CD14-positive monocyte (primary cell): ENCODE data around the gene ZNF688. TPM values are rescaled to one million over a fixed set of nuclear protein-coding genes. Genes with fewer than 3 reads are reported as not detected.
"Not testable (repeated sequence)": the region's sequence is repeated elsewhere in the genome, so short reads cannot be mapped to it uniquely, and the experiment has no call there.

Experiments used
- DNase-seq, 3 donors: peaks; one replicate each; pipeline ENCODE4 v3.0.0-alpha.2; 2011 to 2022
- H2AFZ ChIP-seq: 2 replicates; pipeline ENCODE4 v1.6.0; 2012; ENCODE audit warnings: mild to moderate bottlenecking, low read depth, low read length, inconsistent platforms; ENCODE audit not compliant: insufficient read depth, poor library complexity, severe bottlenecking
- H3K27ac ChIP-seq, 2 donors: 1 replicate in 1 of 2; 2 replicates in 1 of 2; pipeline ENCODE4 v1.5.1; 2012 to 2013; ENCODE audit warnings: low read length in 2 of 2, control low read depth in 1 of 2, inconsistent platforms in 1 of 2, low read depth in 1 of 2, mild to moderate bottlenecking in 1 of 2
- H3K27me3 ChIP-seq, 2 donors: one replicate each; pipeline versions ENCODE4 v1.6.0 to v1.6.1; 2011 to 2013; ENCODE audit warnings: low read length in 2 of 2; ENCODE audit not compliant: control insufficient read depth in 2 of 2, insufficient read depth in 2 of 2
- H3K36me3 ChIP-seq, 2 donors: replicated peaks in 1 of 2; 1 replicate in 1 of 2; 2 replicates in 1 of 2; pipeline versions ENCODE4 v1.5.1 to v1.6.1; 2012 to 2013; ENCODE audit warnings: low read length in 2 of 2, control low read depth in 1 of 2, inconsistent platforms in 1 of 2, mild to moderate bottlenecking in 1 of 2; ENCODE audit not compliant: insufficient read depth in 2 of 2, control insufficient read depth in 1 of 2
- H3K4me1 ChIP-seq, 2 donors: 1 replicate in 1 of 2; 2 replicates in 1 of 2; pipeline versions ENCODE4 v1.5.1 to v1.6.1; 2012 to 2013; ENCODE audit warnings: low read length in 2 of 2, control low read depth in 1 of 2, inconsistent platforms in 1 of 2, mild to moderate bottlenecking in 1 of 2, moderate library complexity in 1 of 2; ENCODE audit not compliant: insufficient read depth in 2 of 2, control insufficient read depth in 1 of 2
- H3K4me2 ChIP-seq: replicated peaks from 2 replicates; pipeline ENCODE3; 2012; ENCODE audit warnings: low read length, moderate library complexity, mild to moderate bottlenecking; ENCODE audit not compliant: poor library complexity, severe bottlenecking; ENCODE audit errors: extremely low read depth
- H3K4me3 ChIP-seq, 3 experiments: fragments of 200-600 bp in 1 of 3; sonication (generic) in 1 of 3; replicated peaks in 1 of 3; 1 replicate in 2 of 3; 2 replicates in 1 of 3; pipeline ENCODE4 v1.5.1; 2011 to 2013; ENCODE audit warnings: low read length in 3 of 3, mild to moderate bottlenecking in 3 of 3, control low read depth in 2 of 3, low read depth in 2 of 3, inconsistent platforms in 1 of 3, moderate library complexity in 1 of 3
- H3K79me2 ChIP-seq: 2 replicates; pipeline ENCODE4 v1.6.0; 2012; ENCODE audit warnings: mild to moderate bottlenecking, control low read depth, inconsistent platforms, low read length, moderate library complexity; ENCODE audit not compliant: insufficient read depth
- H3K9ac ChIP-seq: 2 replicates; pipeline ENCODE4 v1.6.0; 2017; ENCODE audit warnings: low read length, mild to moderate bottlenecking; ENCODE audit not compliant: insufficient read depth, poor library complexity, severe bottlenecking
- H3K9me3 ChIP-seq, 2 donors: replicated peaks in 1 of 2; 1 replicate in 1 of 2; 2 replicates in 1 of 2; pipeline versions ENCODE4 v1.5.1 to v1.6.1; 2012 to 2013; ENCODE audit warnings: low read length in 2 of 2, control low read depth in 1 of 2; ENCODE audit not compliant: control insufficient read depth in 1 of 2, insufficient read depth in 1 of 2
- H4K20me1 ChIP-seq: 2 replicates; pipeline ENCODE4 v1.6.0; 2012; ENCODE audit warnings: mild to moderate bottlenecking, low read length, control low read depth, moderate library complexity; ENCODE audit not compliant: insufficient read depth
- H3K27ac Mint-ChIP-seq, 7 donors: one replicate each; pipeline ENCODE4 v1.8.0; 2020; ENCODE audit warnings: mild to moderate bottlenecking in 7 of 7, mixed read lengths in 7 of 7, moderate library complexity in 6 of 7, inconsistent platforms in 2 of 7
- H3K27me3 Mint-ChIP-seq, 3 donors: one replicate each; pipeline ENCODE4 v1.8.0; 2021 to 2022; ENCODE audit warnings: low read depth in 3 of 3, mild to moderate bottlenecking in 3 of 3, mixed read lengths in 3 of 3, moderate library complexity in 3 of 3, inconsistent platforms in 1 of 3
- H3K36me3 Mint-ChIP-seq, 2 donors: one replicate each; pipeline ENCODE4 v1.8.0; 2020; ENCODE audit warnings: mixed read lengths in 2 of 2, inconsistent platforms in 1 of 2, mild to moderate bottlenecking in 1 of 2
- H3K4me1 Mint-ChIP-seq: one replicate; pipeline ENCODE4 v1.8.0; 2020; ENCODE audit warnings: mild to moderate bottlenecking, mixed read lengths
- H3K4me3 Mint-ChIP-seq, 2 donors: one replicate each; pipeline ENCODE4 v1.8.0; 2020; ENCODE audit warnings: mild to moderate bottlenecking in 2 of 2, mixed read lengths in 2 of 2, moderate library complexity in 1 of 2
- H3K9me3 Mint-ChIP-seq, 7 donors: one replicate each; pipeline ENCODE4 v1.8.0; 2020 to 2022; ENCODE audit warnings: mixed read lengths in 7 of 7, mild to moderate bottlenecking in 6 of 7, moderate library complexity in 6 of 7, inconsistent platforms in 2 of 7
- CTCF ChIP-seq: fragments of 200-600 bp; IDR thresholded peaks from one replicate; pipeline ENCODE4 v1.8.0; 2022; ENCODE audit warnings: antibody characterized with exemption, mild to moderate bottlenecking
- WGBS: methylation state at CpG from one replicate; pipeline ENCODE4 v1.1.5; 2013; ENCODE audit warnings: missing lambda C conversion rate; ENCODE audit not compliant: insufficient coverage; 5-methylcytosine and 5-hydroxymethylcytosine counted together
- intact Hi-C, 2 donors: fragments of 100-400 bp; cut with micrococcal nuclease; formaldehyde crosslinking; loops; one replicate each; pipeline versions ENCODE4 v1.15.0 to v1.15.1; 2023
- polyA plus RNA-seq, 3 donors: library from polyadenylated mRNA; depleted of rRNA in 1 of 3; unstranded in 2 of 3; stranded (reverse) in 1 of 3; fragments of 300-500 nt in 2 of 3; fragments of >200 nt in 1 of 3; fragmentation: Illumina TruSeq in 2 of 3; gene quantifications; 1 replicate in 2 of 3; 2 replicates in 1 of 3; pipeline ENCODE4 v1.2.3, GENCODE V29; 2012 to 2021

The ZNF688 gene
- polyA plus RNA-seq, 3 donors = 10.3 to 24.1 (median 18.9) TPM

GRCh38 chr16:30600215-30600614 is 28.7 kb upstream of the ZNF688 start:
- peaks cover 16% of the 10 kb centered on the region for H3K79me2 ChIP-seq
- peaks cover 18 to 23% of the 10 kb centered on the region in 2 donors for H3K36me3 Mint-ChIP-seq
- no peaks in the 10 kb centered on the region for H3K27me3 ChIP-seq
- no peak overlapping the region for H3K9ac ChIP-seq
- no peak overlapping the region for H3K27ac ChIP-seq
- TF ChIP-seq CTCF = no peak
- no peak for DNase-seq
- H3K4me3 Mint-ChIP-seq = no peak overlapping the region
- intact Hi-C loops = no loop called here
- no CpG with 5 or more reads among the region's 3 CpGs for WGBS
- no peak overlapping the region for H3K27ac Mint-ChIP-seq
- H3K9me3 ChIP-seq = no peaks in the 10 kb centered on the region
- H3K4me1 ChIP-seq = peaks cover 41% of the 10 kb centered on the region in 2 donors
- peaks cover 8% of the 10 kb centered on the region for H4K20me1 ChIP-seq
- H3K4me3 ChIP-seq = no peak overlapping the region
- peaks cover 0 to 2% (median 0%) of the 10 kb centered on the region in 3 donors for H3K27me3 Mint-ChIP-seq
- H2AFZ ChIP-seq = no peak overlapping the region
- peaks cover 44% of the 10 kb centered on the region for H3K4me1 Mint-ChIP-seq
- peaks cover 16 to 17% of the 10 kb centered on the region in 2 donors for H3K36me3 ChIP-seq
- H3K9me3 Mint-ChIP-seq = peaks cover 0 to 1% (median 0%) of the 10 kb centered on the region in 7 donors
- H3K4me2 ChIP-seq = no peak overlapping the region

- no peak for DNase-seq
- H3K4me3 Mint-ChIP-seq = no peak overlapping the region
Measured at GRCh38 chr16:30592871-30593270, 21.4 kb upstream of the ZNF688 start.

GRCh38 chr16:30590869-30591268 is 19.4 kb upstream of the ZNF688 start:
- H3K36me3 Mint-ChIP-seq = not testable (repeated sequence)

More at GRCh38 chr16:30592871-30593270, 21.4 kb upstream of the ZNF688 start:
- no peaks in the 10 kb centered on the region for H4K20me1 ChIP-seq
- no peaks in the 10 kb centered on the region for H3K27me3 Mint-ChIP-seq
- H3K27ac ChIP-seq = no peak overlapping the region
- H3K4me1 Mint-ChIP-seq = peaks cover under 1% of the 10 kb centered on the region
- intact Hi-C loops = no loop called here
- no peak overlapping the region for H3K4me3 ChIP-seq
- no peaks in the 10 kb centered on the region for H3K4me1 ChIP-seq
- no peaks in the 10 kb centered on the region for H3K36me3 ChIP-seq
- peaks cover 0 to under 1% (median 0%) of the 10 kb centered on the region in 7 donors for H3K9me3 Mint-ChIP-seq
- no peaks in the 10 kb centered on the region for H3K79me2 ChIP-seq
- H3K9ac ChIP-seq = no peak overlapping the region
- H3K27ac Mint-ChIP-seq = peak overlapping the region in 1 of 7 donors; percentile 21
- TF ChIP-seq CTCF = no peak
- H3K36me3 Mint-ChIP-seq = peaks cover under 1 to 7% of the 10 kb centered on the region in 2 donors
- no peak overlapping the region for H2AFZ ChIP-seq
- no peaks in the 10 kb centered on the region for H3K9me3 ChIP-seq
- H3K27me3 ChIP-seq = no peaks in the 10 kb centered on the region
- no peak overlapping the region for H3K4me2 ChIP-seq
- WGBS = 100% methylated on average over 3 of the region's 4 CpGs

More at GRCh38 chr16:30590869-30591268, 19.4 kb upstream of the ZNF688 start:
- H3K27me3 Mint-ChIP-seq, H3K4me3 ChIP-seq, H3K4me2 ChIP-seq, DNase-seq, H3K9ac ChIP-seq, H3K9me3 Mint-ChIP-seq, H4K20me1 ChIP-seq, H3K9me3 ChIP-seq, H3K27ac Mint-ChIP-seq, H2AFZ ChIP-seq, intact Hi-C loops, H3K4me1 Mint-ChIP-seq, H3K27ac ChIP-seq, H3K4me3 Mint-ChIP-seq, H3K27me3 ChIP-seq, H3K4me1 ChIP-seq, H3K36me3 ChIP-seq: not testable (repeated sequence)
- H3K79me2 ChIP-seq = peaks cover 17% of the 10 kb centered on the region
- WGBS = 100% methylated on average over 2 of the region's 9 CpGs
